GM12892 (cell line): ENCODE measurements around the gene SKOR2.

ENCODE experiments used
- POLR2A ChIP-seq: IDR thresholded peaks from 2 replicates; pipeline ENCODE4 v1.6.1; 2011; ENCODE audit warnings: low read depth, low read length, control low read depth
- POLR2AphosphoS5 ChIP-seq: IDR thresholded peaks from 2 replicates; pipeline ENCODE4 v1.6.1; 2011; ENCODE audit warnings: low read depth, low read length, control low read depth
- TAF1 ChIP-seq: IDR thresholded peaks from 2 replicates; pipeline ENCODE4 v1.6.1; 2011; ENCODE audit warnings: low read depth, mild to moderate bottlenecking, control low read depth, low read length, borderline replicate concordance

DNA sequence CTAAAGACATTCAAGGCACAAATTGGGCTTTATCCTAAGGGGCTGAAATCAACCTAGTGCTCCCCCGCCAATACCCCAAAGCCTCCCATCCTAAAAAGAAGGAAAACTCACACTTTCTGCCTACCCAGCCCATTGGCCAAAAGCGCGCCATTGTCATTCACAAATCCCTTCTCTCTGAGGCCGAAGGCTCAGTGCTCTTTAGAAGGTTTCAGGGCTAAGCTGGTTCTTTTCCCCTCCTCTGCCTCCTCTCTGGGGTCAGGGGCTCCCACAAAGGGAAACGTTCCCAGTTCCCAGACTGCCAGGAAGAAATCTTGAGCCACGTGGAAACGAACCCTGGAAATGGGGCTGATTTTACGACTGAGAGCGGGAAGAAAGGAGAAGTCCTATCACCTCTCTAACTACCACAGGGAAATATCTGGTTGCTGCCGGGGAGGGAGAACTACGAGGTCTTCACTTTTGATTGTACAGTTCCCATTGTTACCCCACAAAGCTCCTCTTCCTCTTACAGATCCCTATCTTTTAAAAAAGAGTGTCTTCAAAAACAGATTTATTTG lies 1.7 kb upstream of the SKOR2 start:
- TF ChIP-seq POLR2AphosphoS5 (no peak), POLR2A (no peak), TAF1 (no peak)
